Keratinocyte (primary cell): ENCODE measurements around the gene TNFSF11. TPM values are rescaled to one million over a fixed set of nuclear protein-coding genes. Genes with fewer than 3 reads are reported as not detected.

Experiments
- DNase-seq: peaks from one replicate; pipeline ENCODE4 v3.0.0-alpha.2; 2011; ENCODE audit warnings: low read depth, missing footprints, low spot score
- FAIRE-seq: peaks from 2 replicates; lab custom pipeline; 2011; peaks lifted over from hg19 to GRCh38; lab: Jason Lieb, UNC
- H2AFZ ChIP-seq: 2 replicates; pipeline ENCODE4 v1.6.0; 2012; ENCODE audit warnings: low read length, control low read depth, inconsistent platforms; ENCODE audit not compliant: control insufficient read depth
- H3K27ac ChIP-seq: 2 replicates; pipeline ENCODE4 v1.5.1; 2011; ENCODE audit warnings: low read length; ENCODE audit not compliant: control insufficient read depth, insufficient read depth
- H3K27me3 ChIP-seq: 3 replicates; pipeline ENCODE4 v1.6.0; 2011; ENCODE audit warnings: low read length; ENCODE audit not compliant: control insufficient read depth, insufficient read depth; ENCODE audit errors: extremely low read depth
- H3K36me3 ChIP-seq, 2 experiments: 2 replicates in 1 of 2; 3 replicates in 1 of 2; pipeline ENCODE4 v1.5.1; 2011; ENCODE audit warnings: low read length in 2 of 2, mild to moderate bottlenecking in 1 of 2; ENCODE audit not compliant: control insufficient read depth in 2 of 2, insufficient read depth in 2 of 2; ENCODE audit errors: extremely low read depth in 1 of 2
- H3K4me1 ChIP-seq: 3 replicates; pipeline ENCODE4 v1.5.1; 2011; ENCODE audit warnings: low read length; ENCODE audit not compliant: control insufficient read depth, insufficient read depth; ENCODE audit errors: extremely low read depth
- H3K4me2 ChIP-seq: 3 replicates; pipeline ENCODE4 v1.6.0; 2011; ENCODE audit warnings: low read depth, low read length; ENCODE audit not compliant: control insufficient read depth, insufficient read depth; ENCODE audit errors: extremely low read depth
- H3K4me3 ChIP-seq, 3 experiments: fragments of 200-600 bp in 1 of 3; sonication (generic) in 1 of 3; 2 replicates in 2 of 3; 3 replicates in 1 of 3; pipeline ENCODE4 v1.5.1; 2011 to 2016; ENCODE audit warnings: low read length in 3 of 3, mild to moderate bottlenecking in 3 of 3, control low read depth in 2 of 3, inconsistent platforms in 1 of 3, low read depth in 1 of 3, mixed read lengths in 1 of 3, mixed run types in 1 of 3, moderate library complexity in 1 of 3; ENCODE audit not compliant: control insufficient read depth in 2 of 3, insufficient read depth in 2 of 3; ENCODE audit errors: extremely low read depth in 1 of 3
- H3K79me2 ChIP-seq: 2 replicates; pipeline ENCODE4 v1.6.0; 2012; ENCODE audit warnings: low read length; ENCODE audit not compliant: control insufficient read depth, insufficient read depth
- H3K9ac ChIP-seq: 3 replicates; pipeline ENCODE4 v1.6.0; 2011; ENCODE audit warnings: low read length; ENCODE audit not compliant: control insufficient read depth, insufficient read depth; ENCODE audit errors: extremely low read depth
- H3K9me1 ChIP-seq: 3 replicates; pipeline ENCODE4 v1.6.0; 2011; ENCODE audit warnings: low read length; ENCODE audit not compliant: control insufficient read depth, insufficient read depth; ENCODE audit errors: extremely low read depth
- H3K9me3 ChIP-seq: 2 replicates; pipeline ENCODE4 v1.5.1; 2012; ENCODE audit warnings: low read depth, low read length; ENCODE audit not compliant: control insufficient read depth
- H4K20me1 ChIP-seq: 3 replicates; pipeline ENCODE4 v1.6.0; 2011; ENCODE audit warnings: low read length; ENCODE audit not compliant: control insufficient read depth, insufficient read depth; ENCODE audit errors: extremely low read depth
- EZH2 ChIP-seq: IDR thresholded peaks from one replicate; pipeline ENCODE4 v1.6.1; 2012; ENCODE audit warnings: inconsistent platforms, mild to moderate bottlenecking, low read length, moderate library complexity
- dilution Hi-C: fragments of 300-500 bp; cut with MboI; formaldehyde crosslinking; loops from one replicate; pipeline ENCODE4 v1.7.0; 2020; ENCODE audit warnings: low sequenced_read_pairs; ENCODE audit not compliant: extremely low pct_ligation_motif_present
- polyA plus RNA-seq, 5 experiments: library from polyadenylated mRNA; depleted of rRNA in 3 of 5; stranded (reverse) in 3 of 5; stranded (forward) in 1 of 5; unstranded in 1 of 5; fragments of >200 nt; gene quantifications; 1 replicate in 1 of 5; 2 replicates in 3 of 5; 3 replicates in 1 of 5; pipeline versions ENCODE4 v1.2.1 to v1.2.3, GENCODE V29; 2011 to 2012; ENCODE audit warnings: missing spikeins in 2 of 5, low read depth in 1 of 5, low replicate concordance in 1 of 5
- TF ChIP-seq, protein P1 (sequence below), 3 experiments: IDR thresholded peaks in 1 of 3; conservative IDR thresholded peaks in 1 of 3; optimal IDR thresholded peaks in 1 of 3; 2 replicates in 2 of 3; 3 replicates in 1 of 3; pipeline versions ENCODE3 to v1.5.1; 2011; ENCODE audit warnings: low read length in 3 of 3, mild to moderate bottlenecking in 3 of 3, moderate library complexity in 2 of 3, control low read depth in 1 of 3, inconsistent platforms in 1 of 3; ENCODE audit not compliant: insufficient read depth in 2 of 3; ENCODE audit errors: extremely low read depth in 1 of 3

Gene TNFSF11
- polyA plus RNA-seq, 1 donor (not counting 4 experiments of a cell fraction or from before 2014, with no cell fraction given), result not detected

DNA sequence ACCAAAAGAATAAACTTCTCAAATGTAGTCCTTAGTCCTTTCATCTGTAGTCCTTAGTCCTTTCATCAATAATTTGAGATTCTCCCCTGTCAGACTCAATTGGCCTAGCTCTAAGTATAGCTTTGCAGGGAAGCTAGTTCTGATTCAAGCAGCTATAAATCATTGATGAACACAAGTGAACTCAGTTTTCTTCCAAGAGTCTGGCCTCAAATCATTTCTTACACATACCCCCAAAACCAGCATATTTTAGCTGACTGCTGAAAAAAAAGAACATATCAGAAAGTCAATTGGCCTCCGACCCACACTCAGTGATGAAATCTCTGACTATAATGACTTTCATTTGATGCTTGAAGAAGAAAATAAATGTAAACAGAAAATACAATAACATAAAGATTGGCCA is 64.9 kb downstream of the TNFSF11 start:
- Histone ChIP-seq H3K36me3 (no peaks in the 10 kb centered on the region), H3K9ac (no peak overlapping the region), H2AFZ (no peak overlapping the region), H3K27ac (no peak overlapping the region), H3K4me3 (no peak overlapping the region), H3K4me2 (no peak overlapping the region), H3K4me1 (no peaks in the 10 kb centered on the region), H4K20me1 (no peaks in the 10 kb centered on the region), H3K27me3 (no peaks in the 10 kb centered on the region), H3K79me2 (no peaks in the 10 kb centered on the region), H3K9me1 (no peaks in the 10 kb centered on the region), H3K9me3 (no peaks in the 10 kb centered on the region)
- no peak for FAIRE-seq
- dilution Hi-C loops, result no loop called here
- DNase-seq, result no peak
- TF ChIP-seq EZH2, result no peak
- TF ChIP-seq, protein P1, sequence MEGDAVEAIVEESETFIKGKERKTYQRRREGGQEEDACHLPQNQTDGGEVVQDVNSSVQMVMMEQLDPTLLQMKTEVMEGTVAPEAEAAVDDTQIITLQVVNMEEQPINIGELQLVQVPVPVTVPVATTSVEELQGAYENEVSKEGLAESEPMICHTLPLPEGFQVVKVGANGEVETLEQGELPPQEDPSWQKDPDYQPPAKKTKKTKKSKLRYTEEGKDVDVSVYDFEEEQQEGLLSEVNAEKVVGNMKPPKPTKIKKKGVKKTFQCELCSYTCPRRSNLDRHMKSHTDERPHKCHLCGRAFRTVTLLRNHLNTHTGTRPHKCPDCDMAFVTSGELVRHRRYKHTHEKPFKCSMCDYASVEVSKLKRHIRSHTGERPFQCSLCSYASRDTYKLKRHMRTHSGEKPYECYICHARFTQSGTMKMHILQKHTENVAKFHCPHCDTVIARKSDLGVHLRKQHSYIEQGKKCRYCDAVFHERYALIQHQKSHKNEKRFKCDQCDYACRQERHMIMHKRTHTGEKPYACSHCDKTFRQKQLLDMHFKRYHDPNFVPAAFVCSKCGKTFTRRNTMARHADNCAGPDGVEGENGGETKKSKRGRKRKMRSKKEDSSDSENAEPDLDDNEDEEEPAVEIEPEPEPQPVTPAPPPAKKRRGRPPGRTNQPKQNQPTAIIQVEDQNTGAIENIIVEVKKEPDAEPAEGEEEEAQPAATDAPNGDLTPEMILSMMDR (optimal IDR thresholded peaks at IDR 0.05 in 1 of 3, IDR thresholded peaks at IDR 0.05 in 1 of 3, conservative IDR thresholded peaks at IDR 0.05 in 1 of 3; ENCODE audit: extremely low read depth in 1 of 3, insufficient read depth in 2 of 3, low read length in 3 of 3), result no peak

DNA sequence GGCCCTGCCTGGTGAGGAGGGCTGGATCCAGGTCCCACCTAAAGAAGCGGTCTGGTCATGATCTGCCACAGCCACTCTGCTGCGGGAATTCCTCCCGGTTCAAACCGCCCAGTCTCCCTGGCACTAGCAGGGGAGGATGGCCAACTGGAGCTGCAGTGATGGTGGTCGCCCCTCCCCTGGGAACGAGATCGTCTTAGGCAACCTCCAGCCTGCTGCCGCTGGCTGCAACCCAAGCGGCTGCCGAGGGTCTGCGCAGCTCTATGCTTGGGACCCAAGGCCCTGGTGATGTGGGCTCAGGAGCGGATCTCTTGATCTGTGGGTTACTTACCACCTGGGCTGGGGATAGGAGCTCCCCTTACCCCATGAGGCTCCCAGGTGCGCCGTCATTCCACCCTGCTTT is 69.1 kb downstream of the TNFSF11 start:
- TF ChIP-seq EZH2, result no peak
- TF ChIP-seq, protein P1 (optimal IDR thresholded peaks at IDR 0.05 in 1 of 3, IDR thresholded peaks at IDR 0.05 in 1 of 3, conservative IDR thresholded peaks at IDR 0.05 in 1 of 3; ENCODE audit: extremely low read depth in 1 of 3, insufficient read depth in 2 of 3, low read length in 3 of 3), result no peak
- FAIRE-seq (no peak), DNase-seq (no peak)
- Histone ChIP-seq H3K4me1 (no peaks in the 10 kb centered on the region), H3K27ac (no peak overlapping the region), H3K27me3 (no peaks in the 10 kb centered on the region), H2AFZ (no peak overlapping the region), H3K79me2 (no peaks in the 10 kb centered on the region), H3K36me3 (no peaks in the 10 kb centered on the region), H4K20me1 (no peaks in the 10 kb centered on the region), H3K9me3 (no peaks in the 10 kb centered on the region), H3K9ac (no peak overlapping the region), H3K9me1 (no peaks in the 10 kb centered on the region), H3K4me2 (no peak overlapping the region), H3K4me3 (no peak overlapping the region)
- dilution Hi-C loops, result no loop called here
